ENCODE measurements around the gene MYOCD. TPM values are rescaled to one million over a fixed set of nuclear protein-coding genes. Genes with fewer than 3 reads are reported as not detected.
A peak's percentile ranks its signal among the peaks of the same experiment; 100 is the strongest.
"Not testable (repeated sequence)": the region's sequence is repeated elsewhere in the genome, so short reads cannot be mapped to it uniquely, and the experiment has no call there.

Gene MYOCD, protein sequence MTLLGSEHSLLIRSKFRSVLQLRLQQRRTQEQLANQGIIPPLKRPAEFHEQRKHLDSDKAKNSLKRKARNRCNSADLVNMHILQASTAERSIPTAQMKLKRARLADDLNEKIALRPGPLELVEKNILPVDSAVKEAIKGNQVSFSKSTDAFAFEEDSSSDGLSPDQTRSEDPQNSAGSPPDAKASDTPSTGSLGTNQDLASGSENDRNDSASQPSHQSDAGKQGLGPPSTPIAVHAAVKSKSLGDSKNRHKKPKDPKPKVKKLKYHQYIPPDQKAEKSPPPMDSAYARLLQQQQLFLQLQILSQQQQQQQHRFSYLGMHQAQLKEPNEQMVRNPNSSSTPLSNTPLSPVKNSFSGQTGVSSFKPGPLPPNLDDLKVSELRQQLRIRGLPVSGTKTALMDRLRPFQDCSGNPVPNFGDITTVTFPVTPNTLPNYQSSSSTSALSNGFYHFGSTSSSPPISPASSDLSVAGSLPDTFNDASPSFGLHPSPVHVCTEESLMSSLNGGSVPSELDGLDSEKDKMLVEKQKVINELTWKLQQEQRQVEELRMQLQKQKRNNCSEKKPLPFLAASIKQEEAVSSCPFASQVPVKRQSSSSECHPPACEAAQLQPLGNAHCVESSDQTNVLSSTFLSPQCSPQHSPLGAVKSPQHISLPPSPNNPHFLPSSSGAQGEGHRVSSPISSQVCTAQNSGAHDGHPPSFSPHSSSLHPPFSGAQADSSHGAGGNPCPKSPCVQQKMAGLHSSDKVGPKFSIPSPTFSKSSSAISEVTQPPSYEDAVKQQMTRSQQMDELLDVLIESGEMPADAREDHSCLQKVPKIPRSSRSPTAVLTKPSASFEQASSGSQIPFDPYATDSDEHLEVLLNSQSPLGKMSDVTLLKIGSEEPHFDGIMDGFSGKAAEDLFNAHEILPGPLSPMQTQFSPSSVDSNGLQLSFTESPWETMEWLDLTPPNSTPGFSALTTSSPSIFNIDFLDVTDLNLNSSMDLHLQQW
- total RNA-seq (2014; rRNA removed; shearing (Covaris generic)): 4.9 and 9.3 TPM in 2 replicates

- DNase-seq (ENCODE audit: low spot score): peak; percentile 46
Observed at GRCh38 chr17:12665263-12666210, at the start of gene MYOCD. TSS of gene MYOCD (plus strand) at chr17:12665890. CDS start at chr17:12666189, 299 bp downstream.

DNA sequence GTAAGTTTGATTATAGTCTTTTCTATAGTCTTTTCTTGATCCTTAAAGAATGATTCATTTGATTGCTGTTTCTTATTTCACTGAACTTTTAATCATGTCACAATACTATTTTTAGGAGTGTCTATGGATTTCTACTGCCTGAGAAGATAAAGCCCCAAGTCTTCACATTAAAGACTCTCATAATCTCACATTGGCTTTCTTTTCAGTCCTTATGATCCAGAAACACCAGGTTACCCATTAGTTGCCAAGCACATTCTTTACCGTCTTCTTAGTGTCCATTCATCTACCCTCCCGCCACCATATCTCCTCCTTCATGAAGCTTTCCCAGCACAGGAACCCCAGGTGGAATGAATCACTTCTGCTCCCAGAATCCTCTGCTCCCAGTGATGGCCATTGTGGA is 49.5 kb upstream of the MYOCD start:
- no peak for DNase-seq (ENCODE audit: low spot score)

- DNase-seq (ENCODE audit: low spot score): no peak
Observed at GRCh38 chr17:12618557-12618956, 47.1 kb upstream of the MYOCD start.

DNA sequence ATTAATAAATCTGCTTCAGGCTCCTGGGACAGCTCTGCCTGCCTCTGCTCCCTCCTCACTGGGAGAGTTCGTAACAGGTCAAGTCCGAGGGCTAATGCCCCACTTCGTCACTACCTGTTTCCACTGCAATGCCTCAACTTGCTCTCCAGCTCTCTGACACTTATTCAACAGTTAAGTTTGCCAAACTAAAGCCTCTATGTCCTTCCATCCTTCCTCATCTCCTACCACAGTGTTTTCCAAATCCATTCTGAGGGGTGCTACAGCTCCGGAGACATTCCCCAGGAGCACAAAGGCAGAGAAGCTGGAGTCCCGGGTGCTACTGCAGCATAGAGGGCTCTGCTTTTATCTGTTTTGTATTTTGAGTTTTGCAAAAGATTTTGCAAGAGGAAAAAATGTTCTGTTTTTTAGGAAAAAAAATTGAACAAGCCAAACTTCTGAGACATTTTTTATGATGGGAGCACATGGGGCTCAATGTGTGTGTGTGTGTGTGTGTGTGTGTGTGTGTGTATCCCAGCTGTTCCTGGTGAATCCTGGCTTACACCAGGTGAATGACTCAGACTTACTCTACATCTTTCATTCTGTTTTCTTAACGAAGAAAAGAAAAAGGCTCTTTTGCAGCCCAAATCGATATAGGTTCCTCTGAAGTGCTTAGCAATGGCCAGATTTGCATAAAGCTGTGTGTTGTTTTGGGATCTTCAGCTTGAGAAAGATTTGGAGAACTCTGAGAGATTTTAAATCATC is 46.1 kb upstream of the MYOCD start:
- DNase-seq (ENCODE audit: low spot score): no peak

DNA sequence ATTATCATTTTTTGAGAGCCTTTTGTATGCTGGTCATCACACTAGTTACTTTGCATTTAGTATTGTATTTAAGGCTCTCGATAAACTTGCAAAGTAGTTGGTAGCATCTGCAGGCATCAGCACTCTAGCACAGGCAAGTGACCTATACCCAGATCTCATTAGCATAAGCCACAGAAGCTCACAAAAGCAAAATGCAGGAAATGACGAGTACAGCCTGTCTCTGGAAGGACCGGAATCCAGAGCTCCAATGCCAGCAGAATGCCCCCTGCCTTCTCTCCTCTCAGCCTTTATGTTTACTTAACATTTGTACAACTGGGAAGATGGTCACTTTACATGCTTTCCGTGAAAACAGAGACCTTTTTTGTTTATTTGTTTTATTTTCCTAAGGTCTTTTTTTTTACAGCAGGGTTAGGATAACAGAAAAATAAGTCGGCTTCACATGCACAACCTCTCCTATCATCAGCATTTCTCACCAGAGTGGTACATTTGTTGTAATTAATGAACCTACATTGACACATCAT is 45.4 kb upstream of the MYOCD start:
- peak; percentile 82 for DNase-seq (ENCODE audit: low spot score)

DNA sequence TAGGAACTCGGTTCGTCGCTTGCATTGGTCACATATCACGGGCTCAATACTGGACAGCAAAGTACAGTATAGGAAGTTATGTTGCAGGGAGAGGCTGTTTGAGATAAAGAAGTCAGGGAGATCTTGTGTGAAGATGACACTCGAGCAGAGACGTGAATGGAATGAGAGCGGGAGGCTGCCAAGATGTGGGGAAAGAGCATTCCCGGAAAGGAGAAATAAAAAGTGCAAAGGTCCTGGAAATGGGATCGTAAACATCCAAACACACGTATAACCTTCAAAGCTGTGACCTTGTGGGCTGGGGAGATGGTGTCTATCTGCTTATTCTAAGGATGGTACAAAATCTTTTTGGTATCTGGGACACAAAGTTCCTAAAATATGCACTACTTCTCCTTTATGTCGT is 43.0 kb upstream of the MYOCD start:
- DNase-seq (ENCODE audit: low spot score): no peak

GRCh38 chr17:12623220-12623848 is 42.4 kb upstream of the MYOCD start:
- no peak for DNase-seq (ENCODE audit: low spot score)

DNA sequence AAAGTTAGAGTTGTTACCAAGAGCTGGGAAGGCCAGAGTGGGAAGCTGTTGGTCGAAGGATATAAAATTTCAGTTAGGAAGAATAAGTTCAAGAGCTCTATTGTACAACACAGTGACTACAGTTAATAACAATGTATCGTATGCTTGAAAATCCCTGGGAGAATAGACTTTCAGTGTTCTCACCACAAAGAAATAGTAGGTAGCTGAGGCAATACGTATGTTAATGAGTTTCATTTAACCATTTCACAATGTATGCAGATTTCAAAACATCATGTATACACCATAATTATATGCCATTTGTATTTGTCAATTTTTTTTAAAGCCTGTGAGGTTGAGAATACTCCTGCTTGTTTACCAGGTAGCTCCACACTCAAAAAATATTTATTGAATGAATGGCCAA is 41.5 kb upstream of the MYOCD start:
- no peak for DNase-seq (ENCODE audit: low spot score)

GRCh38 chr17:12625092-12625491 is 40.6 kb upstream of the MYOCD start:
- no peak for DNase-seq (ENCODE audit: low spot score)

- DNase-seq (ENCODE audit: low spot score): peak; percentile 94
Observed at GRCh38 chr17:12627177-12627629, 38.5 kb upstream of the MYOCD start.

DNA sequence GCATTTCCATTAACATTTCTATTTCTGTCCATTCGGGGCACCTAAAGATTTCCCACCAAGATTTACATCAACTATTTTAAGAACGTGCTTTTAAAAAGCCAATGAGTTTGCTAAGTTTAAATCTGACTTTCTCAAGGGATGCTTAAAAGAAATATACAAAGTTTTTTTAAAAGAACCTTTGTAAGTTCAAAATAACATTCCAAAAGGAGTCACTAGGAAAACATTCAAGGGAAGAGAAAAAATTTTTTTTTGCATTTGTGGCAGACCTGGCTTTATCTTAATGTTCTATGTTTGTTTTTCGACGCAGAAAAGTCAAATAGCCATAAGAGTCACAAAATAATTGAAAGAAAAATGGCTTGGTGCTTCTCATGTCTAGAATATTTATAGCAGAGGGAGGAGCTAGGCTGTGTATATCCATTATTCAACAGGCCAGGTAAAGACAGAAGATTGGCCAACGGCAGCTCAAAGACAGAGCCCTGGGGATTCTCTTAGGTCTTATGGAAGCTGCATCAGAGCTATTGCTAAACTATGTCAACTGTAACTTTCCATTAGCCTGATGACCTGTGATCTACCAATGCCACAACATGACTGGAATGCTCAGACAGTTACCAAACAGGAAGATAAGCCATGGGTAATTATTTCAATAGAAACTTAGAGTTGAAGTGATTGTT is 37.8 kb upstream of the MYOCD start:
- peak; percentile 45 for DNase-seq (ENCODE audit: low spot score)

DNA sequence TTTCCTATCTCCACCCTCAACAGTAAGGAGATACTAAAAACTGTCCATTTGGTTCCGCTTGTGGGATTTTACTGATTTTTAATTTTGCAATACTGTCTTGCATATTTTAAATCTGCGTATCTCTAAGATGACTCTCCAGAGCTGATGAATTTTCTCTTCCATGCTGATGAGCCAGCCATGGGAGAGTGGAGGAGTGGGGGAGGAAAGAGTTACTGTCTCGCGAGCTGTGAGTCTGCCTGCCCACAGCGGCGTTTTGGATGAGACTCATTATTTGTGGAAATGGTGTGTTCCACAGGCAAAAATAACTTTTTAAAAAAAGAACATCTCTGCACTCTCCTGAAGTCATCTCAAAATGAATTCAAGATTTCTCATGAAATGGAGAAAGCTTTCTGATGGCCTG is 34.6 kb upstream of the MYOCD start:
- no peak for DNase-seq (ENCODE audit: low spot score)

DNA sequence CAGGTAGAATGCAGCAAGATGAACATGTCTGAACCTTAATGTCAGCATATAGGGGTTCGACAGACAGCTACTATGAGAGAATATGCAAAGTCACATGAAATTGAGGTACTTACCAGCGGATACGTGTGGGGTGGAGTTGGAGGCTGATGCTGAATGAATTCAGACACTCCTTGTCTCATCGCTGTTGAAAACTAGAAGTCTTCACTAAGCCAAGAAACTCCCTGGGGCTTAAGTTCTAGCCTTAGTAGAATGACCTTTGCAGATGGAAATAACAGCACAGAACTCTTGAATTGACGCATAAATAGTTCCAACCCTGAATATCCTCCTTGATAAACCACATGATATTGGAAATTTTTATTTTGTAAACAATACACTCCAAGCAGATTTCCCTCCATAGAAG is 32.9 kb upstream of the MYOCD start:
- DNase-seq (ENCODE audit: low spot score): no peak

DNA sequence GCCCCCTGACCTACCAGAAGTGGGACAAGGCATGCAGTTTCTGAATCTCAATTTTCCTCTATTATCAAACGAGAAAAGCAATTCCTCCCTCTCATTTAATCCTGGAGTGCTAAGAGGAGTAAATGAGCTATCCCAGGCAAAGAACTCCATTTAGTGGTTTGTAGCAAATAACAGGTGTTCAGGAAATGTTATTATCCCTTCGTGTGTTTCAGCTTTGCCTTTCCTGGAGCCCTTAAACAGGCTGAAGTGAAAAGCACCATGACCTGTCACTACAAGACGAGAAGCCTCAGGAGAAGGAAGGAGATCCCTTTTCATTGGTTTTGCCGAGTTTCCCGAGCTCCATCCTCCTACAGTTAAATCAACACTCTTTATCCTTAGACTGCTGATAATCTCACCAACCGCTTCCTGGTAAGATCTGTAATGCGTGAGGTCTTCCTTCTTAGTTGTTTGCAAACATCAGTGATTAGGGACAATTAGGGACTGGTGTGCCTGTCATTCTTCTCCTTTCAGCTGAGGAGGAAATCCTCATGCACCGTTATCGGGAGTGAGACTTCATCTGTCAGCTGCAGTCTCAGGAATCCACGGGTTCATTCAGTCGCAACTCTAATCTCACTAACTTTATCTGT is 30.8 kb upstream of the MYOCD start:
- DNase-seq (ENCODE audit: low spot score): no peak

DNA sequence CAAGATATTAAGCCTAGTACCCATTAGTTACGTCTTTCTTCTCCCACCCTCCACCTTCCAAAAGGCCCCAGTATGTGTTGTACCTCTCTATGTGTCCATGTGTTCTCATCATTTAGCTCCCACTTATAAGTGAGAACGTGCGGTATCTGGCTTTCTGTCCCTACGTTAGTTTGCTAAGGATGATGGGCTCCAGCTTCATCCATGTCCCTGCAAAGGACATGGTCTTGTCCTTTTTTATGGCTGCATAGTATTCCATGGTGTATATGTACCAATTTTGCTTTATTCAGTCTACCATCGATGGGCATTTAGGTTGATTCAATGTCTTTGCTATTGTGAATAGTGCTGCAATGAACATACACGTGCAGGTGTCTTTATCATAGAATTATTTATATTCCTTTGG is 29.7 kb upstream of the MYOCD start:
- DNase-seq (ENCODE audit: low spot score): not testable (repeated sequence)

DNA sequence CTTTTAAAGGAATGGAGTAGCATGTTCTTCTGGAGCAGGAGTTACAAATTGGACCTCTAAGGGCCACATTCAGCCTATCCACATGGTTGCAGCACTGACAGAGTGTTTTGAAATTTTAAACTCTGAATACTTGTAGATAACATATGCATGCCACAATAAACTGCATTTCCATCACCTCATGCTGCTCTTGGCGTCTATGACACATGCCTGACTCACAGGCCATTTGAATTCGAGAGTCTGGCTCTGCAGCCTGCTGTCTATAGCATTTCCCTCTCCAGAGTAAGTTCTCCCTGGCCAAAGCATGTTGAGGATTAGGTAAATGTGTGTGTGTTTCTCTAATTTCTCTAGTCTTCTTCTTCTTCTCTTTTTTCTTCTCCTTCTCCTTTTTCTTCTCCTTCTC is 28.7 kb upstream of the MYOCD start:
- DNase-seq (ENCODE audit: low spot score): peak; percentile 80

DNA sequence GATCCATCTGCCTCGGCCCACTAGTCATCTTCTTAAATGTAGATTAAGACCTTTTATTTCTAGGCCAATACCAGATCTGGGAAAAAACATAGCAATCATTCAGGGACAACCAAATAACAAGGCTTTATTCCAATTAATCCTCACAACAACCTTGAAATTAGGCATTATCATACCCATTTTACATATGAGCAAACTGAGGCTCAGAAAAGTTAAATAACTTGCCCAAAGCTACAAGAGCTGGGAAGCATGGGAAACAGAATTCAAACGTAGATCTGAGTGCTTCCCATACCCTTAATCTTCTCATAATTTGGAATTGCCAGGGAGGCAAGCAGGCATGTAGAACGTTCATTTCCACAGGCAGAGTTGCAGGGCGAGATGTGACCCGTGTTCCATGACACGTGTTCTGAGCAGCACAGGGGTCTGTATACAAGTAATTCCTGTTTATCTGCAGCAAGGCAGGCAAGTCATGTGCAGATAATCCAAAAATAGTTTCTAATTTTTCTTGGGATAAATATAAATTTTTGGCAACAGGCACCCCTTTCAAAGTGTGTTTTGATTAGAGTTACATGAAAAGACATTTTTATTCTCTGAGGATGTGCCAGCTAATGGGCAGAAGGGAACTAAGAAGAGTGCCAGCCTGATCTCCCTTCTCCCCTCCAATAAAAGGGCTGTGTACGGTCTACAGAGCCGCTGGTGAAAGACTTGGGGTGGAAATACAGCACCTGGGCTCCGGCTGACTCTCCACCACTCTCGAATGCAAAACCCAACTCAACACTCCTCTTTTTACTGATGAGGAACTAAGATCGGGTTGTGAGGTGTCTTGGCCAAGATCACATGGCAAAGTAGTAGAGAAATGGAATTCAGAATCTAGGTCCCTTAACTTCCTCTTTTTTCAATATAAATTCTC is 27.7 kb upstream of the MYOCD start:
- DNase-seq (ENCODE audit: low spot score): no peak

- no peak for DNase-seq (ENCODE audit: low spot score)
Observed at GRCh38 chr17:12640364-12640763, 25.3 kb upstream of the MYOCD start.

Measured in H4 (cell line).